ENCODE measurements around the gene PPP1CA.

Gene PPP1CA

DNA sequence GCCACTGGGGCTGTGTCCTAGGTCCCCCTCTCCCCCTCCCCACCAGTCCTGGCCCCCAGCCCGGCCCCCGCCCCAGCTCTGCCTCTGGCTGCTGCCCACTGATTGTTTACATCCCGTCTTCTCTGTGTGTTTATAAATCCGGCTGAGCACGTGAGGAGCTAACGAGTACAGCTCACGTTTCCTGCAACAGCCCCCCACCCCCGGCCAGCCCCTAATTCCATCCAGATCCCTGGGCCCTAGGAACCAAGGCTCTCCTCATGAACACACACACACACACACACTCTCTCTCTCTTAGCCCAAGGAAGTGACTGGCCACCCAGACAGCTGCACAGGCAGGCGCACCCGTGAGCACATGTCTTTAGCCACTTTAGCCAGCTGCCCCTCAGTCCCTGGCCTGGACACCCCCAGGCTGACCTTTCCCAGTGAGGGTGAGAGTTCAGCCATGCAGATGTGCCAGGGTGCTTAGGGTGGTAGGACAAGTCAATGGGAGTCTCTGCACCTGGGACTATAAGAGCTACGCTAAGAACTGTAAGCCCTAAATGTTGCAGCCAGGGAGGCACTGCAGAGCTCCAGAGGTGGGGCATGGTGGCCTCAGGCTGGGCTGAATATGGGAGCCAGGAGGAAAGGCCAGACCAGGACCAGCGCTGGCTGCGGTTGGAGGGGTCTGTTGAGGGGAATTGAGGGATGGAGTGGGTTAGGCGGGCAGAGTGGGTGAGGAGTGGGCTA lies 31.1 kb downstream of the PPP1CA start:
- no peak for DNase-seq (ENCODE audit: low read depth in 2 of 2, low spot score in 1 of 2)

DNA sequence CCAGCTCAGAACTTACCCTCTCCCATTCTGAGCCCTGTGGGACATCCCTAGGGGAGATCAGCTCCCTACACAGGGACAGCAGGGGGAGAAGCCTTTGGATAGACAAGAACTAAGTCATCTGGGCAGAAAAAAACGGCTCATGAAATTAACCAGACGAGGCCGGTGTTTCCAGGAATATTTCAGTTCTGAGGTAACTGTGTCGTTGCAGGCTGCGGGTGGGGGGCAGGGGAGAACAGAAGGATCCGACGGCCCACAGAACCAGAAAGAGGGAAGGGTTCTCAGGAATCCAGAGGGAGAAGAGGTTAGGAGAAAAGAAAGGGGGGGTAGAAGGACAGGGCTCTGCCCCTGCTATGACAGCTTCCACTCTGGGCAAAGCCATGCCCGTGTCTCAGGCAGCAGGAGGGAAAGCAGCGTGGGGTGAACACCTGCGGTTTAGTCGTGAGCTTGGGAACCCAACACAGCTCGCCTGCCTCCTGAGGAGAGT lies 31.8 kb downstream of the PPP1CA start:
- no peak for DNase-seq (ENCODE audit: low read depth in 2 of 2, low spot score in 1 of 2)

DNA sequence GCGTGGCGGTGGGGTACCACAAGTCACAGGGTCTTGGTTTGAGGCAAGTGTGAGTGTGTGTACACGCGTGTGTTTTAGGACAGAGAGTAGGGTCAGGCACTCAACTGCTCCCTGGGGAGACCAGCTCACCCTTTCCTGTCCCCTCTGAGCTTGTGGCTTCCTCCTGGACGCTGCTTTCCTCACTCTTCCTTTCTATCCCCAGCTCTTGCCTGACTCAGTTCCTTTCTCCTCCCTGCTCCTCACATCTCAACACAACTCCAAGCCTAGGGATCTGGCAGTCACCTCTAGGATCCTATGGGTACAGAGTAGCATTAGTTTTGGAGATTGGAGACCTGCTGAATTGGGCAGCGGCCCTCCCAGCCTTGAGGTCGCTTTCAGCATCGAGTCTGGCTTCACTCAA lies 32.4 kb downstream of the PPP1CA start:
- no peak for DNase-seq (ENCODE audit: low read depth in 2 of 2, low spot score in 1 of 2)

DNA sequence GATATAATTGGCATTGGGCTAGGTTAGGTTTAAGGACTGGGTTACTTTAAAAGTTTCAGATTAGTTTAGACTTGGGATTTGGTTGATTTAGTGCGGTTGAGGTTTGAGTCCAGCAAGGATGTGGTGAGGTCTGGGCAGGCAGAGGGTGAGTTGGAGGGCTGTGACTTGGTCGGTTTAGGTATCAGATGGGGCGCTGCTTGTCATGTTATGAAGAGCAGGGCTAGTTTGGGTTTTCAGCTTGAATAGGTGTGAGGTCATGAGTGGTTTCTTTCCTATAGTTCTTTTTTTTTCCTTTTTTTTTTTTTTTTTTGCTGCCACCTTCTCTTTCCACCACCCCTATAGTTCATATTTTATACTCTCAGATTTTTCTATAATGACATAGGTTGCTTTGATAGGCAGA lies 33.0 kb downstream of the PPP1CA start:
- DNase-seq (ENCODE audit: low read depth in 2 of 2, low spot score in 1 of 2): no peak

DNA sequence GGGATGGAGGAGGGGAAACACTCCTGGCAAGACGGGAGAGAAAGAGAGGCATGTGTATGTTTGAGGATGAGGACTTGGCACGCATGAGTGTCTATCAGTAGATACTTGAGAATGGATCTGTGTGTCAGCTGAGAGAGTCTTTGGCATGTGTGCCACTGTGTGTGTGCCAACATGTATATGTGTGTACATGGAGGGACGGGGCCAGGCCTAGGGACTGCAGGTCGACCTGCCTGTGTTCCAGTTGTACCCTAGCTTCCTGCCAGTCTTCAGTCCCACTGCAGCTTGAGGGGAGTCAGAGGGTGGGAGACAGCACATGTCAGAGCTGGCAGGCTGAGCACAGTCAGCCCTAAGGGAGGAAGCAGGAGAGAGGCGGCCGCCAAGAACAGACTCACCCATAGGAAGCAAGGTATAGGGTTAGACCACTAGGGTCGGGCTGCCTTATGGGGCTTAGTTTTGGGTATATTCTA lies 33.9 kb downstream of the PPP1CA start:
- DNase-seq (ENCODE audit: low read depth in 2 of 2, low spot score in 1 of 2): no peak

DNA sequence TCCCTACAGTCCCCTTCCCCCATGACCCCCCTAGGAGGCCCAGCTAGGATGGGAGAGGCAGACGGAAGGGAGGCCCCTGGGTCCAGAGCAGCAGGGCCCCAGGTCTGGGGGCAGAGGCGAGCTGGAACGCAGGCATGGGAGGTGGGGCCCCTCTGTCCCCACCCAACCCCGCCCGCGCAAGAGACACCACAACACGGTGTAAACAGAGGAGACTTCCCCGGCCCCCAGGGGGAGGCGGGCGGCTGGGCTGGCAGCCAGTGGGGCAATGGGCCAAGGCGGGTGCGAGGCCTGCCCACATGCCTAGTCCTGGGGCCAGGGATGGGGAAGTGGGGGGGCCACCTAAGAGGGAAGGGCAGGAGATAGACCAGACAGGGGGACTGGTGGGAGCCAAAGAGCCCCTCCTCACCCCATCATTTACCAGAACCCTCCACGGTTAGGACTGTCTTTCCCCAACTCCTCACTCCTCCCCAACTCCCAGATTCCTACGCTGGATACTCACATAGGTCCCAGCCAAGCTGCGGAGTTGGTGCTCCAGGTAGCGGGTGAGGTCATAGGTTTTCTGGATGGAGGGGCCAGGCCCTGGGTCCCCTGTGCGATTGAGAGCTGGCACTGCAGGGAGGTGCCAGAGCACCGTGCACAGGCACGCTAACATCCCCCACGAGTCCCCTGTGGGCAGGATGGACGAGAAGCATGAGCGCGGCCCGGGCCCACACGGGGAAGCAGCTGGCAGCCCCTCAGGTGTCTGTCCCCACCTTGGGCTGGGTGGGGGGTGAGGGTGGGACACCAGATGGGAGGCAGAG lies 34.5 kb downstream of the PPP1CA start:
- no peak for DNase-seq (ENCODE audit: low read depth in 2 of 2, low spot score in 1 of 2)

DNA sequence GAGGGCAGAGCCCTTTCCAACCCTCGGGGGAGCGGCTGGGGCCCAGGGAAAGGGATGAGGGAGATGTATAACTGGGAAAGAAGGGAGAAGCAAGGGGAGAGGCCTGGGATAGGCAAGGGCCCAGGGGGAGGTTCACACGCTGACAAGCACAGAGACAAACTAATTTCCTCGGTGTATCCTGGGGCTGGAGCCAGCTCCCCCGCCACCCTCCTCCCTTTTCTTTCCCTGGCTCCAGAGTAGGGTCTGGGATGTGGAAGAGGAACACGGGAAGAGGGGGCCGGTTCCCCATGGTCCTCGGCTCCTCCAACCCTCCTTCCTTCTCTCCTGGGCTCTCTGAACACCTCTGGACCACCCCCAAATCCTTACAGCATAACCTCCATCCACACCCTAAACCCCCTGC lies 35.1 kb downstream of the PPP1CA start:
- DNase-seq (ENCODE audit: low read depth in 2 of 2, low spot score in 1 of 2): no peak

DNA sequence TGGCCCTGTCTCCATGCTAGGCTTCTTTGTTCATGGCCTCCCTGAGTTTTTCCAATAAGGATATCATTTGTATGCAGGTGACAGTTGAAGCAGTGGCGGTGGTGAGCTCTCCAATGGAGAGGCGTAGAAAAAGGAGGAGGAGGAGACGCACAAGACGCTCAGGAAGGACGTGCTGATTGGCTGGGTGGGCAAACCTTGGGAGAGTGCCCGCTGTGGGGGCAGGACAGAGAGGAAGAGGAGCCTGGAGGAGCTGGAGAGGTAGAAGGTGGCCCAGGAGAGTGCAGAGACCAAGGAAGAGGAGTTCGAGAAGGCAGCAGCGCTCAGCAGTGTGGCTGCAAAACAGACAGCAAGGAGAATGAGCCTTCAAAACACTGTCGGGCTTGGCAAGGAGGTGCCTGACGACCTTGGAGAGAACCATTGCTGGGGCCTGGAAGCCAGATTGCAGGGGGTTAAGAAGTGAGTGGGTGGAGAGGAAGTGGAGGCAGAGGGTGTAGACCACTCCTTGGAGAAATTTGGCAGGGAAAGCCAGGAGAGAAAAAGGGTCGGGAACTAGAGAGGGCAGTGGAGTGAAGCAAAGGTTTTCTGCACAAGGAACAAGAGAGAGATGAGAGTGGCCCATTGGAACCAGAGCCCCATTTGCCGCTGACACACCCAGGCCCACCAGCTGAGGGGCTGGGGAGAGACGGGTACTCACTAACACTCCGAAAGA lies 35.8 kb downstream of the PPP1CA start:
- DNase-seq (ENCODE audit: low read depth in 2 of 2, low spot score in 1 of 2): no peak

DNA sequence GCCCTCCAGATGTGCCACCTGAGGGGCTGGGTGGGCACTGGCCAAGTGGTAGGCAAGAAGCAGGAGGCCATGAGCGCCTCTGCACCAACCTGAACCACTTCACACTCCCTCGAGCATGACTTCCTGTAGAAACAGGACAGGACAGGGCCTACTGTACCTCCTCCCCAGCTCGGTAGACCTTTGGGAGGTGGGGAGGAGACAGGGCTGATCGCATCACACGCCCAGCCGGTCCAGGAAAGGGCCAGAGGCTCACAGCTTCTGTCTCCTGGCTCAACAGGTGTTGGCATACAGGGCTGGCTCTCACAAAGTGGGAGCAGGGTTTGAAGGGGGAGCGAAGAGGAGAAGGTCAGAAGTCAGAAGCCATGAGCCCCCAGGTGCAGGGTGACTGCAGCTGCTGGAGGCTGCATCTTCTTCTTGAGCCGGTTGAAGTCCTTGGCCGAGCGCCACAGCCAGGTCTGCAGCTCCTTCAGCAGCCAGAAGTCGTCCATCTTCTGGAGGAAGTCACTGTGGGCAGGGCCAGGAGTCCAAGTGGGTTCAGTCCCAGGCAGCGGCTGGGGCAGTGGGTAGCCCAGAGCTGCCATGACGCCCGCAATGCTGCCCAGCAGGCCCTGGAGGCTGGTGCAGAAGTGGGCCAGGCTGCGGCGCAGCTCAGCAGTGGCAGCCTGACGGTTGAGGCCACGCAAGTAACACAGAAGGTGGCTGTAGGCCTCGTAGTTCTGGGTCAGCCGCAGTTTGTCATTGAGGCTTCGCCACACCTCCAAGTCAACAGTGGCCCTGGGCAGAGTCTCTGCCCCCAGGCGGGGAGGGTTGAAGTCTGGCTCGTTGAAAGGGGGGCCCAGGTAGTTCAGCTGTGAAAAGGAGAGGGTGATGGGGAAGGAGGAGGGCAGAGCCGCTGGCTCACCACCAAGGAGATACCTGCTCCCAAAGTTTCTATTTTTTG lies 36.6 kb downstream of the PPP1CA start:
- DNase-seq (ENCODE audit: low read depth in 2 of 2, low spot score in 1 of 2): no peak

DNA sequence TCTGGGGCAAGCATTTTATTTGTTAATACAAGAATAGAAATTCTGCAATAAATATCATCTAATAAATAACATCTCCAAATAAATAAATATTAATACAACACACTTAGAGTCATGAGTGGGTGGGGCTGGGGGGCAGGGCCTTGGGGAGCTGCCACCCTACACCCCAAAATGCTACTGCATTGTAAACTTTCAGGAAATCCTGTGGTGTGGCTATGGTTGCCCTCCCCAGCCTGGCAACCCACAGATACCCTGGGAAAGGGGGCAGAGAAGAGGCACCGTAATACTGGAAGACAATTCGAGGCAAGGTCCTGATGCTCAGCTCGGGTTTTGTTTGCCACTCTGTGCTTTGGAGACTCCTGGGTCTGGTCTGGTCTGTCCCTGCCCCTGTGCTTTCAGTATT lies 37.5 kb downstream of the PPP1CA start:
- no peak for DNase-seq (ENCODE audit: low read depth in 2 of 2, low spot score in 1 of 2)

DNA sequence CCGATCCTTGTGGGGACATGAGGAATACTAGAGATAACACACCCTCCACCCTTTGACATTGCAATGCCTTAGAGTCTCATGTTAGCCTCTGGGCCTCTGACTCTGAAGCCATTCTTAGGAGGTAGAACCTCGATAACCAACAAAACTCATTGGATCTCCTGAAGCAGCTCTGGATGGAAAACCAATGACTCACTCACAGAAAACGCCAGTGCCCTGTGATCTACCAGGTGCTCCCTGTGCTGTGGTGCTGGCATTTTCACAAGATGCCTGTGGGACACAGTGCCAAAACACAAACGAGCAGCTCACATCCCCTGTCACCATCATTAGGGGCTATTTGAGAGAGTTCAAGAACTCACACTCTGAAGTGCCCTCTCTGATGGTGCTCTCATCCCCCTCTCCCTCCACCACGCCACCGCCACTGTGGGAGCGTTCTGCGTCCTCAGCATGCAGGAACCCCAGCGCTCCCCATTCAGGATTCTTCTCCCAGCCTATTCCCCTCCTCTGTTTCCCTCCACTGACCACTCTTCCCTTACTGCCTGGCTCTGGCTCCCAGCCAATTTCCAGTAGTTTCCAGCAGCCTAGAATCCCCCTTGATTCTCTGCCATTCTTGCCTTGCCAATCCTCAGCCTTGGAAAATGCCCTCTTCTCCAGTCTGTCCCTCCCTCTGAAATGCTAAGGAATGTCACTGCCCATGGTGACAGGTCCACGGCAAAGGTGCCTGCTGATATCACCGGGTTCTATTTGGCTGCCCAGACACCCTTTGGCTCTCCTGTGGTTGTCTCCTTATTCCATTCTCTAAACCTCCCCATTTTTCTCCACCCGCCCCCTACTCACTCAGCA lies 43.6 kb downstream of the PPP1CA start:
- no peak for DNase-seq (ENCODE audit: low read depth in 2 of 2, low spot score in 1 of 2)

DNA sequence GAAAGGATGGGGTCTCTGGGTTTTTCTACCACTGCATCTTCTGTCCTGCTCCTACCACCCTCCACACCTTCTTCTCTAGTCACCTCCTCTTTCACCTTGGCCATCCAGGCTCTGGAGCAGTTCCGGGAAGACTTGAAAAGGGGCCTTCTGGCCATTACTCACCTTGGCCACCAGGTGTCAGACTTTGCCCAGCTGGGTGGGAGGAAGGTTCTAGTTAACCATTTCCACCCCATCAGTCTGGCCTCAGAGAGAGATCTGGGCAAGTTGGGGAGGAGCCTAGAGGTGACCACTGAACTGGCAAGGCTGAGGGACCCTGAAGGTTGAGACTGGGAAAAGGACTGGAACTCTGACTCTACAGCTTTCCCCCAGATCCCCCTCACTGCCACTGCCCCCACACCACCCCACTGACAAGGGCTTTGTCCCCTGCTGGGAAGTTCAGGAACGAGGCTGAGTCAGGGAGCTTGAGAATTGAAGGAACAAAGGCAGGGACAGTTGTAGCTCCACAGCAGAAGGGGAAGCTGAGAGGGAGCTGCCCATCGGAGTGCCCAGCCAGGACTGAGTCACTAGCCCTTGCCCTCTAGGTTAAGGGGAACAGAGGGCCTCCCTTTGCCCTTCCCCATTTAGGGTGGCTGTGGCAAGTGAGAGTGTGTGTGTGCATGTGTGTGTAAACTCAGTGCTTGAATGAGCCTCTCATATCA lies 44.6 kb downstream of the PPP1CA start:
- peak; percentile 40 to 55 for DNase-seq (ENCODE audit: low read depth in 2 of 2, low spot score in 1 of 2)

DNA sequence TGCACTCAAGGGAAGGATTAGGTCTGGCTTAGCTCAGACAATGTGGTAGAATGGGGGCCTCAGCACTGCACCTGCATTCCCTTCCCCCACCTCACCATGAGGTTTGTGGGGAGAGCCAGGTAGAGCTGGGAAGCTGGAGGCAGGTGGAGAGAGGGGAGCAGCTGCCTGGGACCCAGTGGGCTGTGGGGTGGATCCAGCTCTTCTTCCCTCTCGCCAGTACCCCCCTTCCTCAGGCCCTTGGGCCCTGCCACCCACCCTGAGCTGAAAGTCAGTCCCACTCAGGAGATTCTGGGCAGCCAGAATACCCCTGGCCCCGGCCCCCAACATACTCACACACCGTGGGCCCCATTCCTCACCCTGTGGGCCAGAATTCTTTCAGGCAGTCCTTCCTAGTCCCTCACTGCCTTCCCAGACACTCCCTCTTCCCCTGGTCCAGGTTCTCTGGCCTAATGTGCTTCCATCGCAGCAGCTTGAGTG lies 45.2 kb downstream of the PPP1CA start:
- no peak for DNase-seq (ENCODE audit: low read depth in 2 of 2, low spot score in 1 of 2)

DNA sequence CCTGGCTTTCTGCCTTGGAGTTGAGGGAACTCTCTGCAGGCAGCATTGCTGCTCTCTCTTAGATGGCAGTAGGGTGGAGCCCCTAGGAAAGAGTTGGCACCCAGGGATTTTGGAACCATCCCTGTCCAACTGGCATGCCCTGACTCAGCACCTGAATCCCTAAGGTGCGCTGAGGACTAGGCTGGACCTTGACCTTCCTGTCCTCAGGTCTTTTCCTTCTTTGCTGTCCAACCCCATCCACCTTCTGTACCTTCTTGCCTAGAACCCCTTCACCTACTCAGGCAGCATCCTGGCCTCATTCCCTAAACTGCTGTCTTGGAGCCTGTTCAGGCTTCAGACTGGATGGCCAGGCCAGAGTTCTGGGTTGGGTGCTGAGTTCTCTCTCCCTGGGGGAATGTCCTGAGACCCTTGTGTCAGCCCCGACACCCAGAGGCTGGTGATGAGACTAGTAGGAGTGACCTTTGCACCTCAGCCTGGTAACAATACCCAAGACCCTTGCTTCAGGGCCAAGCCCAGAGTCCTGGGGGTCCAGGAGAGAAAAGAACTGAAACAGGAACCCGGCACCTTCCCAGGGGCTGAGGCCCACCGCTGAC lies 45.8 kb downstream of the PPP1CA start:
- no peak for DNase-seq (ENCODE audit: low read depth in 2 of 2, low spot score in 1 of 2)

DNA sequence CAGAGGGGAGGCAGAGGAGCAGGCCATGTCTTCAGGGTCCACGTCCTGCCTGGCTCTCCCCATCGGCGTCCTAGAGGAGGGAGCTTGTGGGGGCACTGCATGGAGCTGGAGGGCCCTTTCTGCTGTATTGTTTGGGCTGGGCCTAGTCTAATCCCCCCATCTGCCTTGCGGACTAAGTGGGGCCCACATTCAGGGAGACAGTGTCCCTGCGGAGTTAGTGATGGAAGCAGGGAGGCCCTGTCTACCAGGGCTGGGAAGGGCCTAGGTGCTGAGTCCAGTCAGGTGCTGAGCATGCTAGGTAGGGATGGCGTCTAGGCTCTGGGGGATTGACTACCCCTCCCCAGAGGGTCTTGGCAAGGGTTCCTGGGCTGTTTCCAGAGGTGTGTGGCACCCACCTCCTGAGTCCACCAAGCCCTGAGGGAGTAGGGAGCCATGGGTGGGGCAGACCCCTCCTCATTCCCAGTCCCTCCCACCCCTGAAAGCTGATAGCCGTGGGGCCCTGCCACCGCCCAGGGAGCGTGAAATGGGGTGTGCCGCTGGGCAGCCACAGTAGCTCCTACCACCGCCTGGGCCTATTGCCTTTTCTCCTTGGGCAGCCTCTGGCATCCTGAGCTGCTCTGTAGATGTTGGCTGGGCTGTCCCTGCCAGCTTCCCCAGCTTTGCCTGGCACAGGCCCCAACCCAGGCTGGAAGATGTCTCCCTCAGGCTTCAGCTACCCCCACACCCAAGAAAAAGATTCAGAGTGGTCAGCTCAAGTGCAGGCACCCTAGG lies 46.5 kb downstream of the PPP1CA start:
- DNase-seq (ENCODE audit: low read depth in 2 of 2, low spot score in 1 of 2): no peak

DNA sequence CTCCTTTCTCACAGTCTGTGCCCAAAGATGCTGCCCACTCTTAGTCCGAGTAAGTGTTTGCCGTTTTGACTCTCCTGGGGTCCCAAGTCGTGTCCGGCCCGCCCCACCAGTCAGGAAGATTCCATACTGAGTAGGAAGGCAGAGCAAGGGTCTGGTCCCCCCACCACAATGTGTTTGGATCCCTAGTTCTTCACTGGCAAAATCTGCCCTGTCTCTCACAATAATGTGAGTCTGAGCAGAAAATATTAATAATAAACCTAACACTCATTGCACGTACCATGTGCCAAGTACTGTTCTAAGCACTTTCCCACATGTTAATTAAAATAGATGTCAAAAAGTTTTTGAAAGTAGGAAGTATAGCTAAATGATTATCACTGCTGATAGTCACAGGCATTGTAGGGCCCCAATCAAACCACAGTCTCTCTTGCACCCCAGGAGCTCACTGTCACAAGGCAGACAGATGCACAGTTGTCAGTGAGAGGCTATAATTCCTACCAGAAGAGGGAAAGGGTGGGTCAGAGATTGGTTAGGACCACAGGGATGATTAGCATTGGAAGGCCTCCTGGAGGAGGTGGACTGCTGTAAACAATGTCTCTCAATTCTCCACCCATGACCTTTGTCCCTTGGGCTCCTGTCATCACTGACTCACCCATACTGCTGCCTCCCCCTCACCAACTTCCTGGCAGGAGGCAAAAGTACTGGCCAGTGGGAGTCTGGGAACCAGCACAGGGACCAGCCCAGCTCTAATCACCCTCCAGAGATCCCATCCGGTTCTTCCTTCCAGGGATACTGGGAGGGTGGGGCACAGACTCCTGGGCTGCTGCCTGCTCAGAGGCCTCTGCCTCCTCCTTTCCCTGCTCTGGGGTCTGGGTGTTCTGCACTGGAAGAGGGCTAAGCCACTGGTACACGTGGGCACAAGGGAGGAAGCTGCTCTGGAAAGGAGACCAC lies 47.3 kb downstream of the PPP1CA start:
- no peak for DNase-seq (ENCODE audit: low read depth in 2 of 2, low spot score in 1 of 2)
